Upper lobe of left lung (tissue), 6 donors: ENCODE data around the gene SYNGR1. TPM values are rescaled to one million over a fixed set of nuclear protein-coding genes. Genes with fewer than 3 reads are reported as not detected.

Source experiments
- ATAC-seq, 2 donors: fragments of 200-7000 bp; cut with Tn5 transposase; one replicate each; pipeline ENCODE4 v1.9.1; 2022; ENCODE audit warnings: mild to moderate bottlenecking in 2 of 2, moderate library complexity in 2 of 2; ENCODE audit not compliant: low FRiP score in 2 of 2
- DNase-seq, 2 donors: peaks; one replicate each; pipeline ENCODE4 v3.0.0-alpha.2; 2019 to 2020
- H3K27ac ChIP-seq, 4 donors: fragments of 200-600 bp; sonication (generic); one replicate each; pipeline ENCODE4 v1.5.1; 2016 to 2019
- H3K27me3 ChIP-seq, 4 donors: fragments of 200-600 bp; sonication (generic); one replicate each; pipeline ENCODE4 v1.5.1; 2017 to 2019
- H3K36me3 ChIP-seq, 4 donors: fragments of 200-600 bp; sonication (generic); one replicate each; pipeline ENCODE4 v1.5.1; 2016 to 2019
- H3K4me1 ChIP-seq, 4 donors: fragments of 200-600 bp; sonication (generic); one replicate each; pipeline ENCODE4 v1.5.1; 2018 to 2019
- H3K4me3 ChIP-seq, 4 donors: fragments of 200-600 bp; sonication (generic); one replicate each; pipeline ENCODE4 v1.5.1; 2017 to 2019; ENCODE audit warnings: mild to moderate bottlenecking in 2 of 4, moderate library complexity in 1 of 4
- H3K9me3 ChIP-seq, 4 donors: fragments of 200-600 bp; sonication (generic); one replicate each; pipeline ENCODE4 v1.5.1; 2018 to 2019
- EP300 ChIP-seq, 4 donors: sonication (generic); formaldehyde crosslinking; IDR thresholded peaks; one replicate each; pipeline ENCODE4 v1.5.1; 2017; ENCODE audit warnings: antibody characterized with exemption in 4 of 4, control low read depth in 2 of 4
- POLR2A ChIP-seq, 4 donors: fragments of 450-650 bp; IDR thresholded peaks; one replicate each; pipeline ENCODE4 v1.5.1; 2016 to 2017; ENCODE audit warnings: antibody characterized with exemption in 4 of 4, mild to moderate bottlenecking in 2 of 4
- POLR2AphosphoS5 ChIP-seq, 2 donors: sonication (generic); formaldehyde crosslinking; IDR thresholded peaks; one replicate each; pipeline ENCODE4 v1.5.1; 2017; ENCODE audit warnings: antibody characterized with exemption in 2 of 2
- WGBS, 2 donors: methylation state at CpG; one replicate each; pipeline ENCODE4 v1.1.5; 2017 to 2018; 5-methylcytosine and 5-hydroxymethylcytosine counted together
- total RNA-seq, 6 donors: library from RNA; depleted of rRNA in 4 of 6; stranded (reverse); fragments of >200 nt in 4 of 6; gene quantifications; one replicate each; pipeline versions ENCODE4 v1.1.0 to v1.2.1, GENCODE V29; 2016 to 2021
- TF ChIP-seq, protein P1 (sequence below), 6 experiments: fragments of 450-650 bp in 4 of 6; fragments of 200-600 bp in 2 of 6; sonication (generic) in 2 of 6; IDR thresholded peaks; one replicate each; pipeline ENCODE4 v1.5.1; 2016 to 2019; ENCODE audit warnings: antibody characterized with exemption in 6 of 6
- donor health status: DM: no; HTN: no; CAD: no; lungs with moderate emphysema.
- donor health status: DM: no; HTN: yes; CAD: no; lungs with severe emphysema.

SYNGR1 gene
- total RNA-seq, 6 donors from 2014 or later: 2.0 to 14.6 (median 5.3) TPM

- Histone ChIP-seq H3K27ac (no peak overlapping the region), H3K27me3 (no peaks in the 10 kb centered on the region), H3K4me1 (peaks cover 0 to 5% (median 0%) of the 10 kb centered on the region in 4 donors), H3K36me3 (peaks cover 0 to 2% (median 0%) of the 10 kb centered on the region in 4 donors), H3K9me3 (no peaks in the 10 kb centered on the region), H3K4me3 (no peak overlapping the region)
- ATAC-seq (no peak), DNase-seq (no peak)
- TF ChIP-seq POLR2A (IDR thresholded peaks at IDR 0.05) (no peak), POLR2AphosphoS5 (IDR thresholded peaks at IDR 0.05) (no peak), EP300 (IDR thresholded peaks at IDR 0.05) (no peak)
- TF ChIP-seq, protein P1, sequence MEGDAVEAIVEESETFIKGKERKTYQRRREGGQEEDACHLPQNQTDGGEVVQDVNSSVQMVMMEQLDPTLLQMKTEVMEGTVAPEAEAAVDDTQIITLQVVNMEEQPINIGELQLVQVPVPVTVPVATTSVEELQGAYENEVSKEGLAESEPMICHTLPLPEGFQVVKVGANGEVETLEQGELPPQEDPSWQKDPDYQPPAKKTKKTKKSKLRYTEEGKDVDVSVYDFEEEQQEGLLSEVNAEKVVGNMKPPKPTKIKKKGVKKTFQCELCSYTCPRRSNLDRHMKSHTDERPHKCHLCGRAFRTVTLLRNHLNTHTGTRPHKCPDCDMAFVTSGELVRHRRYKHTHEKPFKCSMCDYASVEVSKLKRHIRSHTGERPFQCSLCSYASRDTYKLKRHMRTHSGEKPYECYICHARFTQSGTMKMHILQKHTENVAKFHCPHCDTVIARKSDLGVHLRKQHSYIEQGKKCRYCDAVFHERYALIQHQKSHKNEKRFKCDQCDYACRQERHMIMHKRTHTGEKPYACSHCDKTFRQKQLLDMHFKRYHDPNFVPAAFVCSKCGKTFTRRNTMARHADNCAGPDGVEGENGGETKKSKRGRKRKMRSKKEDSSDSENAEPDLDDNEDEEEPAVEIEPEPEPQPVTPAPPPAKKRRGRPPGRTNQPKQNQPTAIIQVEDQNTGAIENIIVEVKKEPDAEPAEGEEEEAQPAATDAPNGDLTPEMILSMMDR (IDR thresholded peaks at IDR 0.05): no peak
- WGBS, 2 donors: 94% methylated on average over 2 of the region's 2 CpGs; no CpG with 5 or more reads in 1 of the 2 donors
These were observed 21.9 kb downstream of the SYNGR1 start for GRCh38 chr22:39371732-39372131.

GRCh38 chr22:39374191-39374590 is 24.4 kb downstream of the SYNGR1 start:
- Histone ChIP-seq H3K9me3 (no peaks in the 10 kb centered on the region), H3K4me1 (no peaks in the 10 kb centered on the region), H3K27me3 (no peaks in the 10 kb centered on the region), H3K27ac (no peak overlapping the region), H3K36me3 (peaks cover 0 to 2% (median 0%) of the 10 kb centered on the region in 4 donors), H3K4me3 (no peak overlapping the region)
- WGBS, 2 donors: 69 to 89% methylated on average over 4 to 22 of the region's 24 CpGs
- TF ChIP-seq POLR2A (IDR thresholded peaks at IDR 0.05): no peak
- TF ChIP-seq, protein P1 (IDR thresholded peaks at IDR 0.05): no peak
- TF ChIP-seq EP300 (IDR thresholded peaks at IDR 0.05): no peak
- no peak for TF ChIP-seq POLR2AphosphoS5 (IDR thresholded peaks at IDR 0.05)
- DNase-seq (peak in 1 of 2 donors; percentile 69), ATAC-seq (no peak)

DNA sequence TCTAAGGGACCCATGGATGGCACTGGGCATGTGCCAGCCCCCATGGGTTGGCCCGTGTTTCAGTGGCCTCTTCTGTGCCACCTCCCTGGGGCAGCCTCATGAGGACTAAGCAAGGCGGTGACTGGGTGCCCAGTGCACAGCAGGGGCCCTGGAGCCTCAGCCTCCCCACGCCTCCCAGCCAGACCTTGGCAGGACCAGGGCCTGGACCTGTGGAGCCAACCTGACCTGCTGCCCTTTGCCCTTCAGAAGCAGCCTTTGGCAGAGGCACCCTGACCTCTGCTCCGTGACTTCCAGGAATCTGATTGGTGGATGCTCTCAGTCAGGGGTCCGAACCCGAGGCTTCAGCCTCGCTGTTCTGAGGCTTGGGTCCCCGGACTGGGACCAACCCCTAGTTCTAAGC is 25.0 kb downstream of the SYNGR1 start:
- 100% methylated on average over 2 to 5 of the region's 8 CpGs for WGBS, 2 donors
- Histone ChIP-seq H3K27ac (no peak overlapping the region), H3K4me1 (no peaks in the 10 kb centered on the region), H3K36me3 (peaks cover 0 to 2% (median 0%) of the 10 kb centered on the region in 4 donors), H3K4me3 (no peak overlapping the region), H3K9me3 (no peaks in the 10 kb centered on the region), H3K27me3 (no peaks in the 10 kb centered on the region)
- DNase-seq (no peak), ATAC-seq (no peak)
- no peak for TF ChIP-seq EP300 (IDR thresholded peaks at IDR 0.05)

DNA sequence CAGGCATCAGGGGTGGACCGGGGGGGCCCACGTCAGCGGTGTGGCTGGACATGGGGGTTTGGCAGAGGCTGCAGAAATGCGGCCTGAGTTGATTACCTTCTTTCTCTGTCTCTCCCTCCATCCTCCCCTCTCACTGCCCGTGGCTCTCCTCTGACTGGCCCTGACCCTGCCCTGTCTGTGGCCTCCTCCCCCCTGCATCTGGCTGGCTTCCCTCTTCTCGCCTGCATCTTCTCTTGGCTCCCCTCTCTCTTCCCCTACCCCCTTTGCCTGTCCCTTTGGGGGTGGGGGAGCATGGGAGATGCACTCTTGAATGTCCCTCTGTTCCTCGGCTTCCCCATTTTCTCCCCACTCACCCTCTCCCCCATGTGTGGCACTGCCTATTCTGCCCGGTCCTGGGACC is 25.9 kb downstream of the SYNGR1 start:
- Histone ChIP-seq H3K36me3 (peaks cover 0 to 2% (median 0%) of the 10 kb centered on the region in 4 donors), H3K27me3 (no peaks in the 10 kb centered on the region), H3K4me1 (no peaks in the 10 kb centered on the region), H3K9me3 (no peaks in the 10 kb centered on the region), H3K27ac (no peak overlapping the region), H3K4me3 (no peak overlapping the region)
- DNase-seq (no peak), ATAC-seq (no peak)
- WGBS, 2 donors: 72 to 76% methylated on average over 8 of the region's 8 CpGs
- no peak for TF ChIP-seq POLR2A (IDR thresholded peaks at IDR 0.05)
- no peak for TF ChIP-seq POLR2AphosphoS5 (IDR thresholded peaks at IDR 0.05)
- TF ChIP-seq, protein P1 (IDR thresholded peaks at IDR 0.05): no peak
- TF ChIP-seq EP300 (IDR thresholded peaks at IDR 0.05): no peak

DNA sequence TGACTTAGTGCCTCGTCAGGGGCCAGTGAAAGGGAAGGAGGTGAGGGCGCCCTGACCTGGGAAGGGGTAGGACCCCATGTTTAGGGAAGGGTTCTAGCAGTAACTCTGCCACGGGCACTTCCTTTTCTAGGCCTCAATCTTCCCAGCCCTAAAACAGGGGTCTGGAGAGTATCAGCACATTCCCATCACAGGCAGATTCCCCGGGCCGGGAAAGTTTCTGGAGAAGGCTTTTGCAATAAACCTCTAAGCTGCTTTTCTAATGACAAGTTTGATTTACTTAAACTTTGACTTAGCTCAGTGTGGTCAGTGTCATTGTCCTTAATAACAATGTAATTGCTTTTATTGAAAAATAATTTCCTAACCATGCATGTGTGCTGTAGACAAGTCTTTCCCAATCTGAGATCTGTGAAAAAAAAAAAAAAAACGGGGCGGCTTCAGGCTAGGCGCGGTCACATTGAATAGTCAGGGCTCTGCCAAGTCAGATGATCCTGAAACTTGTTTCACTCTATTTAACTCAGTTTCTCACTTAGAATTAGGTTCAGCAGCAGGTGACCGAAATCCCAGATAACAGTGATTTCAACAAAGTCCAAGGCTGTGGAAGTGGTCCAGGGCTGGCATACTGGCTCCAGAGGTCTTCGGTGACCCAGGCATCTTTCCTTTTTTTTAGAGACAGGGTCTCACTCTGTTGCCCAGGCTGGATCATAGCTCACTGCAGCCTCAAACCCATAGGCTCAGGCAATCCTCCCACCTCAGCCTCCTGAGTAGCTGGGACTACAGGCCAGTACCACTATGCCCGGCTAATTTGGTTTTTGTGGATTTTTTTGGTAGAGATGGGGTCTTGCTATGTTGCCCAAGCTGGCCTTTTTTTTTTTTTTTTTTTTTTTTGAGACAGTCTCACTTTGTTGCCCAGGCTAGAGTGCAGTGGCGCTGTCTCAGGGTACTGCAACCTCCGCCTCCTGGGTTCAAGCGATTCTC is 30.3 kb downstream of the SYNGR1 start:
- Histone ChIP-seq H3K27me3 (no peaks in the 10 kb centered on the region), H3K27ac (no peak overlapping the region), H3K4me3 (no peak overlapping the region), H3K36me3 (no peaks in the 10 kb centered on the region), H3K9me3 (no peaks in the 10 kb centered on the region), H3K4me1 (no peaks in the 10 kb centered on the region)
- WGBS, 2 donors: 89% methylated on average over 15 of the region's 15 CpGs
- DNase-seq (no peak), ATAC-seq (no peak)
- no peak for TF ChIP-seq POLR2AphosphoS5 (IDR thresholded peaks at IDR 0.05)
- no peak for TF ChIP-seq POLR2A (IDR thresholded peaks at IDR 0.05)
- no peak for TF ChIP-seq EP300 (IDR thresholded peaks at IDR 0.05)
- TF ChIP-seq, protein P1 (IDR thresholded peaks at IDR 0.05): no peak
